Caco-2 (cell line): Measurements from ENCODE around the gene BAZ1A. TPM values are rescaled to one million over a fixed set of nuclear protein-coding genes. Genes with fewer than 3 reads are reported as not detected.

ENCODE experiments used
- BruUV-seq: library from RNA; stranded (reverse); fragments of 400-500 nt; replicated peaks from 2 replicates; lab custom pipeline; 2021; lab: Mats Ljungman, UMichigan
- CTCF ChIA-PET: fragments of 300-600 bp; sonication (Branson Sonifier 250); formaldehyde crosslinking; loops from one replicate; lab custom pipeline; 2022; ENCODE audit warnings: antibody characterized with exemption; lab: Charles Lee
- POLR2A ChIA-PET: fragments of 300-600 bp; sonication (Branson Sonifier 250); formaldehyde crosslinking; loops from one replicate; lab custom pipeline; 2022; ENCODE audit warnings: antibody characterized with exemption; lab: Charles Lee
- DNase-seq, 2 experiments: peaks; one replicate each; pipeline versions ENCODE4 v3.0.0 to v3.0.0-alpha.2; 2020 to 2022
- H3K27me3 ChIP-seq: replicated peaks from 2 replicates; pipeline ENCODE4 v1.6.0; 2011; ENCODE audit warnings: low read length; ENCODE audit not compliant: control insufficient read depth, insufficient read depth
- H3K36me3 ChIP-seq: 2 replicates; pipeline ENCODE4 v1.5.1; 2011; ENCODE audit warnings: low read length; ENCODE audit not compliant: control insufficient read depth, insufficient read depth
- H3K4me1 ChIP-seq: fragments of 250-450 bp; sonication (Bioruptor Pico); 2 replicates; pipeline ENCODE4 v1.5.1; 2020; ENCODE audit warnings: mild to moderate bottlenecking
- H3K4me3 ChIP-seq: 2 replicates; pipeline ENCODE4 v1.5.1; 2011; ENCODE audit warnings: low read depth, mild to moderate bottlenecking, control low read depth, low read length
- H3K9me3 ChIP-seq: fragments of 250-450 bp; sonication (Bioruptor Pico); 2 replicates; pipeline ENCODE4 v1.5.1; 2020; ENCODE audit warnings: mild to moderate bottlenecking, moderate library complexity
- H3K27ac Mint-ChIP-seq: one replicate; pipeline ENCODE4 v1.8.0; 2022; ENCODE audit warnings: mixed read lengths; ENCODE audit not compliant: unreplicated experiment
- H3K27me3 Mint-ChIP-seq: one replicate; pipeline ENCODE4 v1.8.0; 2022; ENCODE audit warnings: mixed read lengths; ENCODE audit not compliant: insufficient read depth, unreplicated experiment
- H3K36me3 Mint-ChIP-seq: one replicate; pipeline ENCODE4 v1.8.0; 2022; ENCODE audit warnings: mild to moderate bottlenecking, mixed read lengths; ENCODE audit not compliant: insufficient read depth, unreplicated experiment
- H3K4me1 Mint-ChIP-seq: one replicate; pipeline ENCODE4 v1.8.0; 2022; ENCODE audit warnings: low read depth, mixed read lengths; ENCODE audit not compliant: unreplicated experiment
- H3K4me3 Mint-ChIP-seq: one replicate; pipeline ENCODE4 v1.8.0; 2022; ENCODE audit warnings: mild to moderate bottlenecking, moderate library complexity, mixed read lengths; ENCODE audit not compliant: unreplicated experiment
- H3K9me3 Mint-ChIP-seq: one replicate; pipeline ENCODE4 v1.8.0; 2022; ENCODE audit warnings: mixed read lengths; ENCODE audit not compliant: unreplicated experiment
- intact Hi-C: fragments of 100-400 bp; cut with micrococcal nuclease; formaldehyde crosslinking; loops from one replicate; pipeline ENCODE4 v1.10.0; 2022; ENCODE audit not compliant: unreplicated experiment
- total RNA-seq: library from RNA; stranded (reverse); gene quantifications from 2 replicates; pipeline ENCODE4 v1.2.3, GENCODE V29; 2022
- TF ChIP-seq, protein P1 (sequence below), 2 experiments: fragments of 200-600 bp in 1 of 2; IDR thresholded peaks; 1 replicate in 1 of 2; 2 replicates in 1 of 2; pipeline versions ENCODE4 v1.5.1 to v1.8.0; 2011 to 2022; ENCODE audit warnings: antibody characterized with exemption in 1 of 2, control low read depth in 1 of 2, inconsistent platforms in 1 of 2, low read depth in 1 of 2, low read length in 1 of 2, mild to moderate bottlenecking in 1 of 2, moderate library complexity in 1 of 2; ENCODE audit not compliant: insufficient read depth in 1 of 2, severe bottlenecking in 1 of 2, unreplicated experiment in 1 of 2

BAZ1A gene
- total RNA-seq, 1 experiment from 2014 or later = 26.1 TPM

DNA sequence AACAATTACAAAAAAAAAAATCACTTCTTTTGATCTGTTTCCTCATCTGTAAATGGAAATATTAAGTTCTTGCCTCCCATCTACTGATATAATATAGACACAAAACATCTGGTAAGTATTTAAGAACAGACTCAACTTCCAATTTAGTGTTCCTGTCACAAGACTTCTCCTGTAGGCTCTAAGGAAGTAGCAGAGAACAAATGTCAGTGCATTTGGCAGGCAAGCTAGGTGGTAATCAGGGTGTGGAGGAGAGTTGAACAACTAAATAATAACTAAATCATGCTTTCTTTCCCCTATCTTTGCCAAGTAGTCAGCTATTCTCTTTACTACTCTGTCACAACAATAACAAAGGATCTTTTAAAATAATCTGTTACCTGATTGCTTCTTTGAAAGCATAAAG, 22.1 kb downstream of the BAZ1A start:
- Mint-ChIP-seq H3K36me3 (peaks cover 50% of the 10 kb centered on the region), H3K4me1 (no peaks in the 10 kb centered on the region), H3K27ac (no peak overlapping the region), H3K27me3 (no peaks in the 10 kb centered on the region), H3K4me3 (no peak overlapping the region), H3K9me3 (no peaks in the 10 kb centered on the region)
- H3K27me3 ChIP-seq = no peaks in the 10 kb centered on the region
- intact Hi-C loops = no loop called here
- H3K9me3 ChIP-seq = no peaks in the 10 kb centered on the region
- H3K4me1 ChIP-seq = no peaks in the 10 kb centered on the region
- ChIA-PET POLR2A (no interaction called here), CTCF (no interaction called here)
- H3K36me3 ChIP-seq = peaks cover 2% of the 10 kb centered on the region
- TF ChIP-seq, protein P1, sequence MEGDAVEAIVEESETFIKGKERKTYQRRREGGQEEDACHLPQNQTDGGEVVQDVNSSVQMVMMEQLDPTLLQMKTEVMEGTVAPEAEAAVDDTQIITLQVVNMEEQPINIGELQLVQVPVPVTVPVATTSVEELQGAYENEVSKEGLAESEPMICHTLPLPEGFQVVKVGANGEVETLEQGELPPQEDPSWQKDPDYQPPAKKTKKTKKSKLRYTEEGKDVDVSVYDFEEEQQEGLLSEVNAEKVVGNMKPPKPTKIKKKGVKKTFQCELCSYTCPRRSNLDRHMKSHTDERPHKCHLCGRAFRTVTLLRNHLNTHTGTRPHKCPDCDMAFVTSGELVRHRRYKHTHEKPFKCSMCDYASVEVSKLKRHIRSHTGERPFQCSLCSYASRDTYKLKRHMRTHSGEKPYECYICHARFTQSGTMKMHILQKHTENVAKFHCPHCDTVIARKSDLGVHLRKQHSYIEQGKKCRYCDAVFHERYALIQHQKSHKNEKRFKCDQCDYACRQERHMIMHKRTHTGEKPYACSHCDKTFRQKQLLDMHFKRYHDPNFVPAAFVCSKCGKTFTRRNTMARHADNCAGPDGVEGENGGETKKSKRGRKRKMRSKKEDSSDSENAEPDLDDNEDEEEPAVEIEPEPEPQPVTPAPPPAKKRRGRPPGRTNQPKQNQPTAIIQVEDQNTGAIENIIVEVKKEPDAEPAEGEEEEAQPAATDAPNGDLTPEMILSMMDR (IDR thresholded peaks at IDR 0.05; ENCODE audit: insufficient read depth in 1 of 2, low read depth in 1 of 2, low read length in 1 of 2, severe bottlenecking in 1 of 2, unreplicated experiment in 1 of 2) = no peak
- no TSS peak for BruUV-seq
- no peak overlapping the region for H3K4me3 ChIP-seq
- DNase-seq = no peak

DNA sequence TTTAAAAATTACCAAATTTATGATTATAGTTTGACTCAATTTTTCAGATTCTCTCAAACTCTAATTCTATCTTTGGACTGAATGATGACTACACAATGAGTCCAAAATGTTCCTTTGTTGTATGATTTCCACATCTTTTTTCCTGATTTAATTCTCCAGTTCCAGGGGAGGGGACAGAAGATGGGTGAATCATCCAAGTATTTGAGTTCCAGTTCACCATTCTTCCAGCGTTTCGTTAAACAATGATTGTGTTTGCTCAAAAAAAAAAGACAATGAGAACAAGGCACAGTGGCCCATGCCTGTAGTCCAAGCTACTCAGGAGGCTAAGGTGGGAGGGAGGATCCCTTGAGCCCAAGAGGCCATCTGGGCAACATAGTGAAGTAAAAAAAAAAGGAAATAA, 23.8 kb downstream of the BAZ1A start:
- TF ChIP-seq, protein P1 (IDR thresholded peaks at IDR 0.05; ENCODE audit: insufficient read depth in 1 of 2, low read depth in 1 of 2, low read length in 1 of 2, severe bottlenecking in 1 of 2, unreplicated experiment in 1 of 2) = no peak
- Histone ChIP-seq H3K4me3 (no peak overlapping the region), H3K9me3 (no peaks in the 10 kb centered on the region), H3K27me3 (no peaks in the 10 kb centered on the region), H3K36me3 (peaks cover 2% of the 10 kb centered on the region), H3K4me1 (no peaks in the 10 kb centered on the region)
- no peak for DNase-seq
- BruUV-seq = no TSS peak
- no peak overlapping the region for H3K27ac Mint-ChIP-seq
- H3K4me3 Mint-ChIP-seq = no peak overlapping the region
- H3K4me1 Mint-ChIP-seq = no peaks in the 10 kb centered on the region
- intact Hi-C loops = no loop called here
- ChIA-PET CTCF (no interaction called here), POLR2A (no interaction called here)
- no peaks in the 10 kb centered on the region for H3K9me3 Mint-ChIP-seq
- no peaks in the 10 kb centered on the region for H3K27me3 Mint-ChIP-seq
- H3K36me3 Mint-ChIP-seq = peaks cover 42% of the 10 kb centered on the region

DNA sequence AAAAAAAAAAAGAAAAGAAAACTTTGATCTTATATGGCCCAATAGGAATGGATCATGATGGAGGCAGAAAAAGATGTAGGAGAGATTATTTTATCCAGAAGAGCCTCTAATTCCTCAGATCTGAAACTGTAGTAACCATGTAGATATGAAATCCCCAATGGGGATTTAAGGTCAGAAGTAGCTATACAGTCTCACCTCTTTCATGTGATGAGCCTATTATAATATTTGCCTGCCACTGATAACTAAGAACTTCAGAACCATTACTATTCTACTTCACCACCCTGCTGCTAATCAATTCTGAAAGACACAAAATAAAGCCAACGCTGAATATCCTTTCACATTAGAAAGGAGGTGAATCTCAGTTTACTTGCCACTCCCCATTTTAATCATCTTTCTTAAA, 29.3 kb downstream of the BAZ1A start:
- no peaks in the 10 kb centered on the region for H3K9me3 Mint-ChIP-seq
- TF ChIP-seq, protein P1 (IDR thresholded peaks at IDR 0.05; ENCODE audit: insufficient read depth in 1 of 2, low read depth in 1 of 2, low read length in 1 of 2, severe bottlenecking in 1 of 2, unreplicated experiment in 1 of 2) = no peak

More for the DNA sequence above, 29.3 kb downstream of the BAZ1A start:
- H3K36me3 ChIP-seq = no peaks in the 10 kb centered on the region
- intact Hi-C loops = no loop called here
- no peaks in the 10 kb centered on the region for H3K9me3 ChIP-seq
- H3K4me3 ChIP-seq = no peak overlapping the region
- DNase-seq = no peak
- H3K27ac Mint-ChIP-seq = no peak overlapping the region
- POLR2A ChIA-PET = no interaction called here
- H3K27me3 Mint-ChIP-seq = no peaks in the 10 kb centered on the region
- CTCF ChIA-PET = no interaction called here
- H3K36me3 Mint-ChIP-seq = peaks cover 28% of the 10 kb centered on the region
- no TSS peak for BruUV-seq
- no peaks in the 10 kb centered on the region for H3K27me3 ChIP-seq
- peaks cover 5% of the 10 kb centered on the region for H3K4me1 ChIP-seq
- H3K4me3 Mint-ChIP-seq = no peak overlapping the region
- peaks cover 10% of the 10 kb centered on the region for H3K4me1 Mint-ChIP-seq
